ENCODE results near the gene SRGAP1.
"Not testable (repeated sequence)": the region's sequence is repeated elsewhere in the genome, so short reads cannot be mapped to it uniquely, and the experiment has no call there.

The SRGAP1 gene

GRCh38 chr12:64054079-64054520 lies 209.6 kb downstream of the SRGAP1 start:
- no peak for DNase-seq
- in situ Hi-C loops (cut with MboI; ENCODE audit: low pct_unique_long_range_greater_than_20kb, low sequenced_read_pairs) = no loop called here

GRCh38 chr12:64056741-64057140 lies 212.2 kb downstream of the SRGAP1 start:
- DNase-seq = no peak
- in situ Hi-C loops (cut with MboI; ENCODE audit: low pct_unique_long_range_greater_than_20kb, low sequenced_read_pairs) = no loop called here

GRCh38 chr12:64057706-64058105 lies 213.2 kb downstream of the SRGAP1 start:
- in situ Hi-C loops (cut with MboI; ENCODE audit: low pct_unique_long_range_greater_than_20kb, low sequenced_read_pairs) = no loop called here
- no peak for DNase-seq

- no peak for DNase-seq
- in situ Hi-C loops (cut with MboI; ENCODE audit: low pct_unique_long_range_greater_than_20kb, low sequenced_read_pairs) = no loop called here
These were observed 214.2 kb downstream of the SRGAP1 start for GRCh38 chr12:64058541-64059265.

GRCh38 chr12:64059685-64060084 lies 215.2 kb downstream of the SRGAP1 start:
- no peak for DNase-seq
- in situ Hi-C loops (cut with MboI; ENCODE audit: low pct_unique_long_range_greater_than_20kb, low sequenced_read_pairs) = no loop called here

- in situ Hi-C loops (cut with MboI; ENCODE audit: low pct_unique_long_range_greater_than_20kb, low sequenced_read_pairs) = no loop called here
These were observed 217.4 kb downstream of the SRGAP1 start for GRCh38 chr12:64061868-64062375.

GRCh38 chr12:64063121-64063520 lies 218.6 kb downstream of the SRGAP1 start:
- no peak for DNase-seq
- in situ Hi-C loops (cut with MboI; ENCODE audit: low pct_unique_long_range_greater_than_20kb, low sequenced_read_pairs) = no loop called here

More at GRCh38 chr12:64061868-64062375, 217.4 kb downstream of the SRGAP1 start:
- DNase-seq = no peak

GRCh38 chr12:64064240-64064639 lies 219.7 kb downstream of the SRGAP1 start:
- in situ Hi-C loops (cut with MboI; ENCODE audit: low pct_unique_long_range_greater_than_20kb, low sequenced_read_pairs) = no loop called here

GRCh38 chr12:64064706-64065105 lies 220.2 kb downstream of the SRGAP1 start:
- DNase-seq = no peak
- in situ Hi-C loops (cut with MboI; ENCODE audit: low pct_unique_long_range_greater_than_20kb, low sequenced_read_pairs) = no loop called here

More at GRCh38 chr12:64064240-64064639, 219.7 kb downstream of the SRGAP1 start:
- DNase-seq = no peak

- in situ Hi-C loops (cut with MboI; ENCODE audit: low pct_unique_long_range_greater_than_20kb, low sequenced_read_pairs) = no loop called here
These were observed 221.5 kb downstream of the SRGAP1 start for GRCh38 chr12:64065881-64066451.

GRCh38 chr12:64066776-64067175 lies 222.3 kb downstream of the SRGAP1 start:
- DNase-seq = no peak
- in situ Hi-C loops (cut with MboI; ENCODE audit: low pct_unique_long_range_greater_than_20kb, low sequenced_read_pairs) = no loop called here

More at GRCh38 chr12:64065881-64066451, 221.5 kb downstream of the SRGAP1 start:
- DNase-seq = no peak

- no peak for DNase-seq
- in situ Hi-C loops (cut with MboI; ENCODE audit: low pct_unique_long_range_greater_than_20kb, low sequenced_read_pairs) = no loop called here
These were observed 226.0 kb downstream of the SRGAP1 start for GRCh38 chr12:64070454-64070853.

- in situ Hi-C loops (cut with MboI; ENCODE audit: low pct_unique_long_range_greater_than_20kb, low sequenced_read_pairs) = no loop called here
- no peak for DNase-seq
These were observed 228.5 kb downstream of the SRGAP1 start for GRCh38 chr12:64072916-64073575.

- DNase-seq; in situ Hi-C loops (cut with MboI; ENCODE audit: low pct_unique_long_range_greater_than_20kb, low sequenced_read_pairs): not testable (repeated sequence)
These were observed 232.1 kb downstream of the SRGAP1 start for GRCh38 chr12:64076565-64076964.

GRCh38 chr12:64077922-64078321 lies 233.4 kb downstream of the SRGAP1 start:
- in situ Hi-C loops (cut with MboI; ENCODE audit: low pct_unique_long_range_greater_than_20kb, low sequenced_read_pairs) = no loop called here
- DNase-seq = no peak

- in situ Hi-C loops (cut with MboI; ENCODE audit: low pct_unique_long_range_greater_than_20kb, low sequenced_read_pairs) = no loop called here
- DNase-seq = no peak
These were observed 236.0 kb downstream of the SRGAP1 start for GRCh38 chr12:64080319-64081007.

GRCh38 chr12:64081008-64081404 lies 236.5 kb downstream of the SRGAP1 start:
- in situ Hi-C loops (cut with MboI; ENCODE audit: low pct_unique_long_range_greater_than_20kb, low sequenced_read_pairs) = no loop called here
- no peak for DNase-seq

- DNase-seq = no peak
- in situ Hi-C loops (cut with MboI; ENCODE audit: low pct_unique_long_range_greater_than_20kb, low sequenced_read_pairs) = no loop called here
These were observed 237.6 kb downstream of the SRGAP1 start for GRCh38 chr12:64082116-64082515.

- DNase-seq = no peak
- in situ Hi-C loops (cut with MboI; ENCODE audit: low pct_unique_long_range_greater_than_20kb, low sequenced_read_pairs) = no loop called here
These were observed 238.4 kb downstream of the SRGAP1 start for GRCh38 chr12:64082866-64083268.
